HepG2 (cell line): ENCODE measurements around the gene METAP1D. TPM values are rescaled to one million over a fixed set of nuclear protein-coding genes. Genes with fewer than 3 reads are reported as not detected.

Experiments used
- ELF3 ChIP-seq: IDR thresholded peaks from 2 replicates; pipeline ENCODE4 v1.6.1; 2016; ENCODE audit warnings: missing genetic modification reagents, missing compliant biosample characterization
- GATAD1 ChIP-seq: IDR thresholded peaks from 2 replicates; pipeline ENCODE4 v1.6.1; 2016; ENCODE audit warnings: missing genetic modification reagents, missing compliant biosample characterization
- HNRNPLL ChIP-seq: fragments of 200-400 bp; formaldehyde crosslinking; IDR thresholded peaks from 2 replicates; pipeline ENCODE4 v1.6.1; 2017; ENCODE audit warnings: mild to moderate bottlenecking, low read depth, low read length; ENCODE audit not compliant: poor library complexity, severe bottlenecking
- JUN ChIP-seq: sonication (generic); formaldehyde crosslinking; IDR thresholded peaks from 2 replicates; pipeline ENCODE4 v1.4.0; 2020; ENCODE audit warnings: mild to moderate bottlenecking, missing genetic modification reagents
- MLLT10 ChIP-seq: sonication (generic); formaldehyde crosslinking; IDR thresholded peaks from 2 replicates; pipeline ENCODE4 v1.4.0; 2020; ENCODE audit warnings: missing genetic modification reagents
- MYNN ChIP-seq: sonication (generic); formaldehyde crosslinking; IDR thresholded peaks from 2 replicates; pipeline ENCODE4 v1.4.0; 2020; ENCODE audit warnings: mild to moderate bottlenecking, low read depth, missing genetic modification reagents
- POLR2A ChIP-seq, 2 experiments: IDR thresholded peaks; 2 replicates each; pipeline ENCODE4 v1.6.1; 2011; ENCODE audit warnings: low read depth in 2 of 2, low read length in 2 of 2, mild to moderate bottlenecking in 1 of 2, moderate library complexity in 1 of 2; ENCODE audit not compliant: insufficient read depth in 1 of 2
- RCOR2 ChIP-seq: IDR thresholded peaks from 2 replicates; pipeline ENCODE4 v1.6.1; 2016; ENCODE audit warnings: missing biosample characterization, missing genetic modification reagents
- SOX5 ChIP-seq: IDR thresholded peaks from 2 replicates; pipeline ENCODE4 v1.6.1; 2016; ENCODE audit warnings: borderline replicate concordance
- TAF1 ChIP-seq: sonication (generic); formaldehyde crosslinking; IDR thresholded peaks from 2 replicates; pipeline ENCODE4 v1.4.0; 2020; ENCODE audit warnings: missing genetic modification reagents
- ZBTB38 ChIP-seq: sonication (generic); formaldehyde crosslinking; IDR thresholded peaks from 2 replicates; pipeline ENCODE4 v1.5.1; 2020; ENCODE audit warnings: mild to moderate bottlenecking, missing genetic modification reagents
- ZNF326 ChIP-seq: sonication (generic); formaldehyde crosslinking; IDR thresholded peaks from 2 replicates; pipeline ENCODE4 v1.4.0; 2020; ENCODE audit warnings: missing genetic modification reagents, borderline replicate concordance
- ZNF331 ChIP-seq: sonication (generic); formaldehyde crosslinking; IDR thresholded peaks from 2 replicates; pipeline ENCODE4 v1.4.0; 2020; ENCODE audit warnings: missing genetic modification reagents
- ZNF383 ChIP-seq: sonication (generic); formaldehyde crosslinking; IDR thresholded peaks from 2 replicates; pipeline ENCODE4 v1.4.0; 2020; ENCODE audit warnings: missing genetic modification reagents, mild to moderate bottlenecking, borderline replicate concordance
- ZNF496 ChIP-seq: sonication (generic); formaldehyde crosslinking; IDR thresholded peaks from 2 replicates; pipeline ENCODE4 v1.8.1; 2023; ENCODE audit warnings: mild to moderate bottlenecking, moderate library complexity, missing genetic modification reagents; ENCODE audit not compliant: insufficient replicate concordance
- ZNF788 ChIP-seq: sonication (generic); formaldehyde crosslinking; IDR thresholded peaks from 2 replicates; pipeline ENCODE4 v1.5.0; 2020; ENCODE audit warnings: mild to moderate bottlenecking, missing genetic modification reagents, borderline replicate concordance
- polyA plus RNA-seq, 8 experiments: library from polyadenylated mRNA; depleted of rRNA in 3 of 8; stranded (reverse) in 7 of 8; unstranded in 1 of 8; fragments of >200 nt; fragmentation: Illumina TruSeq in 4 of 8; extraction: Trizol in 4 of 8; gene quantifications; 2 replicates each; pipeline versions ENCODE4 v1.2.1 to v1.2.3, GENCODE V29; 2011 to 2016; ENCODE audit warnings: low read depth in 4 of 8, missing spikeins in 1 of 8, mixed read lengths in 1 of 8; ENCODE audit not compliant: insufficient read depth in 1 of 8
- total RNA-seq, 5 experiments: library from RNA; depleted of rRNA; stranded (reverse); fragments of >200 nt; fragmentation: Illumina TruSeq; extraction: Trizol; gene quantifications; 2 replicates each; pipeline ENCODE4 v1.2.3, GENCODE V29; 2016; ENCODE audit warnings: low read depth in 1 of 5
- TF ChIP-seq, protein P1 (sequence below): sonication (generic); formaldehyde crosslinking; IDR thresholded peaks from 2 replicates; pipeline ENCODE4 v1.4.0; 2020; ENCODE audit warnings: mild to moderate bottlenecking, missing genetic modification reagents
- TF ChIP-seq, protein P2 (sequence below): IDR thresholded peaks from 2 replicates; pipeline ENCODE4 v1.6.1; 2016; ENCODE audit warnings: mild to moderate bottlenecking

Gene METAP1D
- total and polyA plus RNA-seq, 2 of the 13 experiments (the other 11 are each of a cell fraction or from before 2014, with no cell fraction given): 14.7 to 21.6 TPM

DNA sequence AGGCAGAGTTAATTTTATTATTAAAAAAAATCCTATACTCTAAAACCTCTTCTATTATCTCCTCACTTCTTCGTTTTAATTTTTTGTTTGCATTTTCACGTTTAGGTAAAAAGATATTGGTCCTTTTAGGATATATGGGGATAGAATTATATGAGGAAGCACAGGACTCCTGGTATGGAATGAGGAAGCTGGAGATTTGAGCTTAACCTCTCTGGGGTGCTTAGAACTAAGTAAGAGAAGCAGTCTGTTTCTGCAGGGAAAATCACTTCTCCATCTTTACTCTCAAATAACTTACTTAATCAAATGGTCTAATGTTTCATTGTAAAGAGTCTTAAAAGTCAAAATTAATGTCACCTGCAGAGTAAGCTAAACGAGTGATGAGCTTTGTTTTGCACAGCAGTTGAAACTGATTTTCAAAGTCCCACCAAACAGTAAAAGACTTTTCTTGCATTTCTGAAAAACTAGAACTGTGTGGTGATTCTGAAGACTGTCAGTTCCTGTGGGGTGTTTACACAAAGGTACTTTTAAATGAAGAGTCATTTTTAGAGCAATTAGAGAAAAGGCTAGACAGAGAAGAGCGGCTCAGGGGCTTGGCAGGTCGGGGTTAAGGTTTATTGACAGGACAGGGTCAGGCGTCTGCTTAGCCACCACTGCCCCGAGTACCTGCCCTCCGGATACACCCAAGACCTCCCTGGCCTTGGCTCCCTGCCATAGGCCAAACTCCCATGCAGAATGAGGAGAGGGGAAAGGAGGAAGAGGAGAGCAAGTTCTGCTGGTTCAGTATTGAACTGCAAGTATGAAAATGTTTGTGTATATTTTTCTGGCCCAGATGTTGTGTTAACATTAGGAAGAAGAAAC, 21.6 kb downstream of the METAP1D start (continued):
- TF ChIP-seq, protein P1, sequence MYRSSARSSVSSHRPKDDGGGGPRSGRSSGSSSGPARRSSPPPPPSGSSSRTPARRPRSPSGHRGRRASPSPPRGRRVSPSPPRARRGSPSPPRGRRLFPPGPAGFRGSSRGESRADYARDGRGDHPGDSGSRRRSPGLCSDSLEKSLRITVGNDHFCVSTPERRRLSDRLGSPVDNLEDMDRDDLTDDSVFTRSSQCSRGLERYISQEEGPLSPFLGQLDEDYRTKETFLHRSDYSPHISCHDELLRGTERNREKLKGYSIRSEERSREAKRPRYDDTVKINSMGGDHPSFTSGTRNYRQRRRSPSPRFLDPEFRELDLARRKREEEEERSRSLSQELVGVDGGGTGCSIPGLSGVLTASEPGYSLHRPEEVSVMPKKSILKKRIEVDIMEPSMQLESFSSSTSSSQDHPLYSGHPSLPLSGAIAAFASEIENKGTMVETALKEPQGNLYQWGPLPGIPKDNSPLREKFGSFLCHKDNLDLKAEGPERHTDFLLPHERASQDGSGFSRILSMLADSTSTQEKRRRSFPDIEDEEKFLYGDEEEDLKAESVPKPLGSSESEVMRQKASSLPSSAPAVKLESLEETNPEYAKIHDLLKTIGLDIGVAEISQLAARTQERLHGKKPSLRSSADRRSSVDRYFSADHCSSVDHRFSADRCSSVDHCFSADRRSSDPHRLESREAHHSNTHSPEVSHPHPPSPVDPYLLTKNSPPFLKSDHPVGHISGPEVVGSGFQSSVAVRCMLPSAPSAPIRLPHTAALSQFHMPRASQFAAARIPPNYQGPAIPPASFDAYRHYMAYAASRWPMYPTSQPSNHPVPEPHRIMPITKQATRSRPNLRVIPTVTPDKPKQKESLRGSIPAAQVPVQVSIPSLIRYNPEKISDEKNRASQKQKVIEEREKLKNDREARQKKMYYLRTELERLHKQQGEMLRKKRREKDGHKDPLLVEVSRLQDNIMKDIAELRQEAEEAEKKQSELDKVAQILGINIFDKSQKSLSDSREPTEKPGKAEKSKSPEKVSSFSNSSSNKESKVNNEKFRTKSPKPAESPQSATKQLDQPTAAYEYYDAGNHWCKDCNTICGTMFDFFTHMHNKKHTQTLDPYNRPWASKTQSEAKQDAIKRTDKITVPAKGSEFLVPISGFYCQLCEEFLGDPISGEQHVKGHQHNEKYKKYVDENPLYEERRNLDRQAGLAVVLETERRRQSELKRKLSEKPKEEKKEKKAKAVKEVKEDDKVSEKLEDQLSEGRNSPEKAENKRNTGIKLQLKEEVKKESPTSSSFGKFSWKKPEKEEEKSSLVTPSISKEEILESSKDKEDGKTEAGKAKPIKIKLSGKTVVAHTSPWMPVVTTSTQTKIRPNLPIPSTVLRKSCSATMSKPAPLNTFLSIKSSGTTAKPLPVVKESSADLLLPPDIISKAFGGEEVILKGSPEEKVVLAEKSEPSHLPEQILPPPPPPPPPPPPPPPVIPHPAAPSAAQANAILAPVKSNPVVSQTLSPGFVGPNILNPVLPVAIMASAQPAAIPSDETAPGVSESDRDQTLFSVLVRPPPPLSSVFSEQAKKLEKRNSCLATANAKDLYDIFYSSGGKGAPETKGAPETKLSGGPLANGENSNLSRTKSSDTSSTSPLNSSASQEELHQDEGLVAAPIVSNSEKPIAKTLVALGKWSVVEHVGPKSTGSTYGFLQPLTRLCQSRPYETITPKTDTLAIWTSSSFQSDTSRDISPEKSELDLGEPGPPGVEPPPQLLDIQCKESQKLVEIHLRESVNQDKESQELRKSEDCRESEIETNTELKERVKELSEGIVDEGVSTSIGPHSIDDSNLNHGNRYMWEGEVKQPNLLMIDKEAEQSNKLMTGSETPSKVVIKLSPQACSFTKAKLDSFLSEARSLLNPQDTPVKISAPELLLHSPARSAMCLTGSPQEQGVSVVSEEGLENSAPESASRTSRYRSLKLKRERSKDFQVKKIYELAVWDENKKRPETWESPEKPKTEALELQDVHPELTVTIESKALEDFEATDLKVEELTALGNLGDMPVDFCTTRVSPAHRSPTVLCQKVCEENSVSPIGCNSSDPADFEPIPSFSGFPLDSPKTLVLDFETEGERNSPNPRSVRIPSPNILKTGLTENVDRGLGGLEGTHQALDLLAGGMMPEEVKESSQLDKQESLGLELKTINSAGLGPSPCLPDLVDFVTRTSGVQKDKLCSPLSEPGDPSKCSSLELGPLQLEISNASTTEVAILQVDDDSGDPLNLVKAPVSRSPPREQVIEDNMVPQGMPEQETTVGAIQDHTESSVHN (CRISPR knock-in tag): 0 out of 2 replicates have a peak, but pooled peaks have one; percentile 38
- TF ChIP-seq ZNF383 (CRISPR knock-in tag) (no peak), ZNF331 (CRISPR knock-in tag) (peak; percentile 52; the same call in 1 of the 2 replicates), RCOR2 (CRISPR knock-in tag) (peak; percentile 31; the same call in 1 of the 2 replicates), ELF3 (peak; percentile 53; the same call in 1 of the 2 replicates), ZBTB38 (CRISPR knock-in tag) (no peak), POLR2A (IDR thresholded peaks at IDR 0.05; ENCODE audit: insufficient read depth in 1 of 2, low read depth in 2 of 2, low read length in 2 of 2) (no peak), HNRNPLL (no peak), TAF1 (CRISPR knock-in tag) (no peak), SOX5 (CRISPR knock-in tag) (peak; percentile 50; the same call in 1 of the 2 replicates), ZNF496 (CRISPR knock-in tag) (no peak), MYNN (no peak), ZNF788 (CRISPR knock-in tag) (peak; percentile 31; the same call in 1 of the 2 replicates), GATAD1 (CRISPR knock-in tag) (0 out of 2 replicates have a peak, but pooled peaks have one; percentile 27), MLLT10 (CRISPR knock-in tag) (no peak), ZNF326 (CRISPR knock-in tag) (no peak), JUN (CRISPR knock-in tag) (0 out of 2 replicates have a peak, but pooled peaks have one; percentile 46)
- TF ChIP-seq, protein P2, sequence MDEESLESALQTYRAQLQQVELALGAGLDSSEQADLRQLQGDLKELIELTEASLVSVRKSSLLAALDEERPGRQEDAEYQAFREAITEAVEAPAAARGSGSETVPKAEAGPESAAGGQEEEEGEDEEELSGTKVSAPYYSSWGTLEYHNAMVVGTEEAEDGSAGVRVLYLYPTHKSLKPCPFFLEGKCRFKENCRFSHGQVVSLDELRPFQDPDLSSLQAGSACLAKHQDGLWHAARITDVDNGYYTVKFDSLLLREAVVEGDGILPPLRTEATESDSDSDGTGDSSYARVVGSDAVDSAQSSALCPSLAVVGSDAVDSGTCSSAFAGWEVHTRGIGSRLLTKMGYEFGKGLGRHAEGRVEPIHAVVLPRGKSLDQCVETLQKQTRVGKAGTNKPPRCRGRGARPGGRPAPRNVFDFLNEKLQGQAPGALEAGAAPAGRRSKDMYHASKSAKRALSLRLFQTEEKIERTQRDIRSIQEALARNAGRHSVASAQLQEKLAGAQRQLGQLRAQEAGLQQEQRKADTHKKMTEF (CRISPR knock-in tag): 0 out of 2 replicates have a peak, but pooled peaks have one; percentile 31
